GM06990 (cell line): ENCODE results near the gene HMGCLL1.

Source experiments
- DNase-seq: peaks from one replicate; pipeline ENCODE4 v3.0.0-alpha.2; 2011; ENCODE audit not compliant: insufficient read length; ENCODE audit errors: extremely low read depth
- H3K27me3 ChIP-seq: replicated peaks from 2 replicates; pipeline ENCODE4 v1.6.0; 2011; ENCODE audit warnings: low read length; ENCODE audit not compliant: control insufficient read depth, insufficient read depth
- H3K36me3 ChIP-seq: 2 replicates; pipeline ENCODE4 v1.5.1; 2011; ENCODE audit warnings: low read length; ENCODE audit not compliant: control insufficient read depth, insufficient read depth
- H3K4me3 ChIP-seq: replicated peaks from 2 replicates; pipeline ENCODE4 v1.5.1; 2011; ENCODE audit warnings: low read depth, mild to moderate bottlenecking, control low read depth, low read length
- TF ChIP-seq, protein P1 (sequence below): IDR thresholded peaks from 2 replicates; pipeline ENCODE4 v1.5.1; 2011; ENCODE audit warnings: low read length, control low read depth, mild to moderate bottlenecking, inconsistent platforms; ENCODE audit not compliant: insufficient read depth, poor library complexity, severe bottlenecking

HMGCLL1 gene

GRCh38 chr6:55557146-55557545 lies 21.8 kb downstream of the HMGCLL1 start:
- H3K36me3 ChIP-seq: no peaks in the 10 kb centered on the region
- no peaks in the 10 kb centered on the region for H3K27me3 ChIP-seq
- no peak overlapping the region for H3K4me3 ChIP-seq
- TF ChIP-seq, protein P1, sequence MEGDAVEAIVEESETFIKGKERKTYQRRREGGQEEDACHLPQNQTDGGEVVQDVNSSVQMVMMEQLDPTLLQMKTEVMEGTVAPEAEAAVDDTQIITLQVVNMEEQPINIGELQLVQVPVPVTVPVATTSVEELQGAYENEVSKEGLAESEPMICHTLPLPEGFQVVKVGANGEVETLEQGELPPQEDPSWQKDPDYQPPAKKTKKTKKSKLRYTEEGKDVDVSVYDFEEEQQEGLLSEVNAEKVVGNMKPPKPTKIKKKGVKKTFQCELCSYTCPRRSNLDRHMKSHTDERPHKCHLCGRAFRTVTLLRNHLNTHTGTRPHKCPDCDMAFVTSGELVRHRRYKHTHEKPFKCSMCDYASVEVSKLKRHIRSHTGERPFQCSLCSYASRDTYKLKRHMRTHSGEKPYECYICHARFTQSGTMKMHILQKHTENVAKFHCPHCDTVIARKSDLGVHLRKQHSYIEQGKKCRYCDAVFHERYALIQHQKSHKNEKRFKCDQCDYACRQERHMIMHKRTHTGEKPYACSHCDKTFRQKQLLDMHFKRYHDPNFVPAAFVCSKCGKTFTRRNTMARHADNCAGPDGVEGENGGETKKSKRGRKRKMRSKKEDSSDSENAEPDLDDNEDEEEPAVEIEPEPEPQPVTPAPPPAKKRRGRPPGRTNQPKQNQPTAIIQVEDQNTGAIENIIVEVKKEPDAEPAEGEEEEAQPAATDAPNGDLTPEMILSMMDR: no peak
- no peak for DNase-seq

DNA sequence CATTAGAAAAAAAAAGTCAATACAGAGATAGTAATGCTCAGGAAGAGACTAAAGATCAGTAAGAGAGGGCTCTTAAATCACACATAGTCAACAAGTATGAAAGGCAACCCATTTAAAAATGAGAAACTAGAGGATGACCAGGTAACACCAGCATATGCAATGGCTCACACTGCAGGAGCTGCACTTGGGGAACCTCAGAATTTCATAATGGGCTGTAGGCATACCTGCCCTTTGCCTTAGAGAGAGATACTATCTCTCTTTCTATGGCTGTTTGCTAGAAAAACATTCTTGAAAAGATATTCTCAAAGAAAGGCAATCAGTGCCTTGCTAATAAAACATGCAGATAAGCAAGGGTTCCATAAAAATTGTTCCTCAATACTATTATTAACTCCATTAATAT lies 33.2 kb downstream of the HMGCLL1 start:
- Histone ChIP-seq H3K27me3 (no peaks in the 10 kb centered on the region), H3K4me3 (no peak overlapping the region), H3K36me3 (no peaks in the 10 kb centered on the region)
- DNase-seq: no peak
- TF ChIP-seq, protein P1: no peak

DNA sequence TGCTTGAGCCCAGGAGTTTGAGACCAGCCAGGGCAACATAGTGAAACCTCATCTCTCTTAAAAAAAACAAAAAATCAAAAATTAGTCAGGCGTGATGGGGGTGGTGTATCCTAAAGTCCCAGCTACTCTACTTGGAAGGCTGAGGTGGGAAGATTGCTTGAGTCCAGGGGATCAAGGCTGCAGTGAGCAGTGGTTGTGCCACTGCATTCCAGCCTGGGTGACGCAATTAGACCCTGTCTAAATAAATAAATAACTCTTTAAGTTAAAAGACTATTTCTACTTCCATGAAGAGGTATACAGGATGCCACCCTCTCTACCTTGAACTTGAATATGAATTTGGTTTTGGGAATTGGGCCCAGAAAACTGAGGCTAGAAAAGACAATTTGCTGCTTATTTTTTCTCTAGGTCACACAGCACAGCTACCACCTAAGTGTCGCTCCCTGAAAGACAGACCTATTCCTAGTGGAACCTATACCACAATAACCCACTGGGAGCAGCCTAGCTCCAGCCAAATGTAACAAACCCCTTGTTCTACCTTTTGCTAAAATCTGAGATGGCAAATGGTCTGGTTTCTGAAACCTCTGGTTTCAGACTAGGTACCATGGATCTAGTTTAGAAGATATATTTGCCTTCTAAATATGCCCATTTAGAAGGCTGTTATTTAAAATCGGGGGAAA lies 35.2 kb downstream of the HMGCLL1 start:
- TF ChIP-seq, protein P1: no peak
- Histone ChIP-seq H3K4me3 (no peak overlapping the region), H3K36me3 (no peaks in the 10 kb centered on the region), H3K27me3 (no peaks in the 10 kb centered on the region)
- DNase-seq: no peak

- Histone ChIP-seq H3K36me3 (no peaks in the 10 kb centered on the region), H3K4me3 (no peak overlapping the region), H3K27me3 (no peaks in the 10 kb centered on the region)
- no peak for DNase-seq
- TF ChIP-seq, protein P1: no peak
Observed at GRCh38 chr6:55541024-55541423, 38.0 kb downstream of the HMGCLL1 start.

DNA sequence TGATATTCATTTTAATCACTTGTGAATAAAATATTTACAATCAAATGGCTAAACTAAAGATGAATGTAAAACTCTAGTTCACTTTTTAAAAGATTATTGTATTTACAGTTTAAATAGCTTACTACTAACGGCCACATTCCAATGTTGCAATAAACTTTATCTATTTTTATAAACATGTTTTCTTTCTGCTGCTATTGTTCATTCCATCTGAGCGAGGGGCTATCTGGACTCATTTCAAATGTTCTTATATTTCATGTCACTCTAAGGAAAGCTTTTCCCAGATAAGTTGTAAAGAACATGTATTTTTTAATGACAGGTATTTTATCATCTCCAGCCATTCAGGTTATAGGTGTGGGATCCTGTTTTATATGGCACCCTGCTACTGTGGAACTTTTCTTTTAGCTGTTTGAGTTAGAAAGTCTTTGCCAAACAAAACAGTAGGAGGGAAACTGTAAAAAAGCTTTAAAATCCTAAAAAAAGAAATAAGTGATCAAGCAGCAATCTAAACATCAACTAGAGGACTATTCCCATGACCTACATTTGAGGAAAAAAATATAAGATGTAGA lies 42.5 kb downstream of the HMGCLL1 start:
- Histone ChIP-seq H3K36me3 (no peaks in the 10 kb centered on the region), H3K27me3 (no peaks in the 10 kb centered on the region), H3K4me3 (no peak overlapping the region)
- TF ChIP-seq, protein P1: no peak
- no peak for DNase-seq
